SU-DHL-6 (cell line): Measurements from ENCODE around the gene UGT1A10.

ENCODE experiments used
- H2AFZ ChIP-seq: fragments of 200-600 bp; sonication (generic); 2 replicates; pipeline ENCODE4 v1.6.1; 2014; ENCODE audit warnings: low read depth, mild to moderate bottlenecking, moderate library complexity, mixed read lengths, antibody characterized with exemption, low read length; ENCODE audit not compliant: severe bottlenecking
- H3F3A ChIP-seq: fragments of 200-600 bp; shearing (Covaris generic); 2 replicates; pipeline ENCODE4 v1.6.0; 2016; ENCODE audit warnings: antibody characterized with exemption, mild to moderate bottlenecking; ENCODE audit not compliant: insufficient read depth
- H3K27ac ChIP-seq: fragments of 200-600 bp; sonication (generic); 2 replicates; pipeline ENCODE4 v1.5.1; 2016; ENCODE audit warnings: low read depth, mild to moderate bottlenecking, low read length, moderate library complexity, mixed read lengths
- H3K27me3 ChIP-seq: fragments of 200-600 bp; sonication (generic), shearing (Covaris generic); 2 replicates; pipeline ENCODE4 v1.6.0; 2014; ENCODE audit warnings: mild to moderate bottlenecking, low read length
- H3K36me3 ChIP-seq: fragments of 200-600 bp; sonication (generic); 2 replicates; pipeline ENCODE4 v1.6.1; 2014; ENCODE audit warnings: mild to moderate bottlenecking, low read length, mixed read lengths
- H3K4me2 ChIP-seq: fragments of 300-600, 200-600 bp; shearing (Covaris generic), sonication (generic); 2 replicates; pipeline ENCODE4 v1.6.0; 2014; ENCODE audit warnings: low read length, low read depth, mild to moderate bottlenecking; ENCODE audit not compliant: poor library complexity, severe bottlenecking
- H3K4me3 ChIP-seq: fragments of 200-600 bp; sonication (generic); 2 replicates; pipeline ENCODE4 v1.5.1; 2014; ENCODE audit warnings: antibody characterized with exemption, low read length, mild to moderate bottlenecking, mixed read lengths; ENCODE audit not compliant: insufficient read depth, poor library complexity, severe bottlenecking
- H3K79me2 ChIP-seq: fragments of 200-600 bp; sonication (generic); 2 replicates; pipeline ENCODE4 v1.6.1; 2014; ENCODE audit warnings: mild to moderate bottlenecking, low read length, moderate library complexity; ENCODE audit not compliant: insufficient read depth
- H3K9ac ChIP-seq: fragments of 200-600 bp; sonication (generic); 2 replicates; pipeline ENCODE4 v1.7.0; 2014; ENCODE audit warnings: mild to moderate bottlenecking, low read length
- H3K9me2 ChIP-seq: fragments of 200-600 bp; sonication (generic); replicated peaks from 2 replicates; pipeline ENCODE4 v1.6.1; 2014; ENCODE audit warnings: low read length; ENCODE audit not compliant: insufficient read depth
- H3K9me3 ChIP-seq: fragments of 200-600 bp; sonication (generic); 2 replicates; pipeline ENCODE4 v1.6.1; 2014; ENCODE audit warnings: low read length, mixed read lengths; ENCODE audit not compliant: insufficient read depth
- H4K20me1 ChIP-seq: fragments of 200-600 bp; sonication (generic); 2 replicates; pipeline ENCODE4 v1.6.1; 2014; ENCODE audit warnings: low read depth, mild to moderate bottlenecking, antibody characterized with exemption, low read length, moderate library complexity, mixed read lengths
- CTCF ChIP-seq: fragments of 200-600 bp; sonication (generic); IDR thresholded peaks from one replicate; pipeline ENCODE4 v1.5.1; 2017; ENCODE audit warnings: antibody characterized with exemption, mild to moderate bottlenecking, low read length, moderate library complexity; ENCODE audit not compliant: insufficient read depth, poor library complexity, severe bottlenecking
- EZH2phosphoT487 ChIP-seq: fragments of 200-600 bp; sonication (generic), shearing (Covaris generic); conservative IDR thresholded peaks from 2 replicates; pipeline ENCODE4 v1.6.1; 2018; ENCODE audit warnings: mild to moderate bottlenecking, antibody characterized with exemption, low read length, moderate library complexity, mixed read lengths

The UGT1A10 gene

GRCh38 chr2:233674995-233675394 lies 38.7 kb downstream of the UGT1A10 start:
- Histone ChIP-seq H3K9me3 (no peaks in the 10 kb centered on the region), H4K20me1 (no peaks in the 10 kb centered on the region), H3K79me2 (no peaks in the 10 kb centered on the region), H3K9me2 (no peaks in the 10 kb centered on the region), H2AFZ (no peak overlapping the region), H3K27ac (no peak overlapping the region), H3K4me2 (no peak overlapping the region), H3K4me3 (no peak overlapping the region), H3K36me3 (no peaks in the 10 kb centered on the region), H3F3A (no peaks in the 10 kb centered on the region), H3K9ac (no peak overlapping the region), H3K27me3 (no peaks in the 10 kb centered on the region)
- TF ChIP-seq EZH2phosphoT487 (no peak), CTCF (no peak)

- no peaks in the 10 kb centered on the region for H3K9me2 ChIP-seq
- TF ChIP-seq EZH2phosphoT487 (no peak), CTCF (no peak)
- no peak overlapping the region for H2AFZ ChIP-seq
- H4K20me1 ChIP-seq: no peaks in the 10 kb centered on the region
- no peaks in the 10 kb centered on the region for H3K36me3 ChIP-seq
- H3K4me3 ChIP-seq: no peak overlapping the region
- no peak overlapping the region for H3K27ac ChIP-seq
- no peaks in the 10 kb centered on the region for H3K79me2 ChIP-seq
- no peak overlapping the region for H3K9ac ChIP-seq
- H3K4me2 ChIP-seq: no peak overlapping the region
- H3K9me3 ChIP-seq: no peaks in the 10 kb centered on the region
- no peaks in the 10 kb centered on the region for H3K27me3 ChIP-seq
- no peaks in the 10 kb centered on the region for H3F3A ChIP-seq
These were observed 39.8 kb downstream of the UGT1A10 start for GRCh38 chr2:233676046-233676445.

- Histone ChIP-seq H3K79me2 (no peaks in the 10 kb centered on the region), H3K27me3 (no peaks in the 10 kb centered on the region), H3F3A (no peaks in the 10 kb centered on the region), H4K20me1 (no peaks in the 10 kb centered on the region), H3K9me2 (no peaks in the 10 kb centered on the region), H2AFZ (no peak overlapping the region), H3K4me3 (no peak overlapping the region), H3K9ac (no peak overlapping the region), H3K4me2 (no peak overlapping the region), H3K27ac (no peak overlapping the region), H3K9me3 (no peaks in the 10 kb centered on the region), H3K36me3 (no peaks in the 10 kb centered on the region)
- TF ChIP-seq CTCF (no peak), EZH2phosphoT487 (no peak)
These were observed 42.9 kb downstream of the UGT1A10 start for GRCh38 chr2:233679196-233679595.
